Keratinocyte (primary cell): ENCODE results near the gene AKNA.

Source experiments
- EZH2 ChIP-seq: IDR thresholded peaks from one replicate; pipeline ENCODE4 v1.6.1; 2012; ENCODE audit warnings: inconsistent platforms, mild to moderate bottlenecking, low read length, moderate library complexity
- TF ChIP-seq, protein P1 (sequence below), 3 experiments: IDR thresholded peaks in 1 of 3; conservative IDR thresholded peaks in 1 of 3; optimal IDR thresholded peaks in 1 of 3; 2 replicates in 2 of 3; 3 replicates in 1 of 3; pipeline versions ENCODE3 to v1.5.1; 2011; ENCODE audit warnings: low read length in 3 of 3, mild to moderate bottlenecking in 3 of 3, moderate library complexity in 2 of 3, control low read depth in 1 of 3, inconsistent platforms in 1 of 3; ENCODE audit not compliant: insufficient read depth in 2 of 3; ENCODE audit errors: extremely low read depth in 1 of 3

DNA sequence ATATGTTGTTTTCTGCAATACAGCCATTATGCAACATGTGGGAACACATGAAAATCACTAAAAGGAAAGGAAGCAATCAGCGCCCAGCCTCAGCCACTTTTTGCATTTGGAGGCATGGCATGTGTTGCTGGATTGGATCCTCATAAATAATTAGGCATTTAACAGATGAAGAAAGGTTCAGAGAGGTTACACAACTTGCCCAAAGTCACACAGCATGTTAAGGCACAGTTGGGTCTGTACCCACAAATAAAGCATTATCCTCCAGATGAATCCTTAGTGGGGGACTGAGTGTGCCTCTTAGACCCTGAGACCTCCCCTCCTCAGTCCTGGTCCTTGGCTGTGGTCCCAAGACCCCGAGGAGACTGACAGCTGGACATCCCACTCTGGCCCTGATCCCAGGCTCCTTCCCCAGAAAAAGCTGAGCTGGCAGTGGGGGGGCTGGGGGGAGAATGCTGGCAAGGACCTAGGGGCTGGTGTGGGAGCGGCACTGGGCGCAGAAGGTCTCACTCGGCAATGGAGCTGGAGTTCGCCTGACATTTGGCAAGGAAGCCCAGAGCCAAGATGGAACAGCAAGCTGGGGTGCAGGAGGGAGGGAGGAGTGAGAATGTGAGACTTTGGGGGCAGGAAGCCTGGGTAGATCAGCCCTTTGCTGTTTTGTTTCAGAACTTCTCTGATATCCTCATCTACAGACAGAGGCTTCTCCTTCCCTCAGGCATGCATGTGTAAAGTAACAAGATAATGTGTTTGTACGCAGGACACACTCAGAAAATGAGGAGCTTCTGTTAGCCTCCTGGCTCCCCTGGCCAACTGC lies 6.9 kb upstream of the AKNA start:
- TF ChIP-seq, protein P1, sequence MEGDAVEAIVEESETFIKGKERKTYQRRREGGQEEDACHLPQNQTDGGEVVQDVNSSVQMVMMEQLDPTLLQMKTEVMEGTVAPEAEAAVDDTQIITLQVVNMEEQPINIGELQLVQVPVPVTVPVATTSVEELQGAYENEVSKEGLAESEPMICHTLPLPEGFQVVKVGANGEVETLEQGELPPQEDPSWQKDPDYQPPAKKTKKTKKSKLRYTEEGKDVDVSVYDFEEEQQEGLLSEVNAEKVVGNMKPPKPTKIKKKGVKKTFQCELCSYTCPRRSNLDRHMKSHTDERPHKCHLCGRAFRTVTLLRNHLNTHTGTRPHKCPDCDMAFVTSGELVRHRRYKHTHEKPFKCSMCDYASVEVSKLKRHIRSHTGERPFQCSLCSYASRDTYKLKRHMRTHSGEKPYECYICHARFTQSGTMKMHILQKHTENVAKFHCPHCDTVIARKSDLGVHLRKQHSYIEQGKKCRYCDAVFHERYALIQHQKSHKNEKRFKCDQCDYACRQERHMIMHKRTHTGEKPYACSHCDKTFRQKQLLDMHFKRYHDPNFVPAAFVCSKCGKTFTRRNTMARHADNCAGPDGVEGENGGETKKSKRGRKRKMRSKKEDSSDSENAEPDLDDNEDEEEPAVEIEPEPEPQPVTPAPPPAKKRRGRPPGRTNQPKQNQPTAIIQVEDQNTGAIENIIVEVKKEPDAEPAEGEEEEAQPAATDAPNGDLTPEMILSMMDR (optimal IDR thresholded peaks at IDR 0.05 in 1 of 3, IDR thresholded peaks at IDR 0.05 in 1 of 3, conservative IDR thresholded peaks at IDR 0.05 in 1 of 3; ENCODE audit: extremely low read depth in 1 of 3, insufficient read depth in 2 of 3, low read length in 3 of 3), result no peak
- no peak for TF ChIP-seq EZH2
